ENCODE results near the gene KRT6C.

The KRT6C gene

GRCh38 chr12:52473768-52474167 is at the start of gene KRT6C:
TSS of gene KRT6C (minus strand) at chr12:52473805. CDS start at chr12:52473737, 68 bp downstream.
- in situ Hi-C loops (cut with MboI; ENCODE audit: low sequenced_read_pairs) = no loop called here

GRCh38 chr12:52522346-52523011 is 48.9 kb upstream of the KRT6C start:
- in situ Hi-C loops (cut with MboI; ENCODE audit: low sequenced_read_pairs) = no loop called here

- in situ Hi-C loops (cut with MboI; ENCODE audit: low sequenced_read_pairs) = no loop called here
Observed at GRCh38 chr12:52521568-52522266, 48.1 kb upstream of the KRT6C start.

GRCh38 chr12:52521175-52521567 is 47.6 kb upstream of the KRT6C start:
- in situ Hi-C loops (cut with MboI; ENCODE audit: low sequenced_read_pairs) = no loop called here

- in situ Hi-C loops (cut with MboI; ENCODE audit: low sequenced_read_pairs) = no loop called here
Observed at GRCh38 chr12:52519826-52520662, 46.4 kb upstream of the KRT6C start, which contains the start of gene KRT5. TSS of gene KRT5 (minus strand) at chr12:52520394. CDS start at chr12:52520296, 98 bp downstream.

- in situ Hi-C loops (cut with MboI; ENCODE audit: low sequenced_read_pairs) = no loop called here
Observed at GRCh38 chr12:52519387-52519703, 45.7 kb upstream of the KRT6C start.

- in situ Hi-C loops (cut with MboI; ENCODE audit: low sequenced_read_pairs) = no loop called here
Observed at GRCh38 chr12:52518574-52519386, 45.2 kb upstream of the KRT6C start.

- in situ Hi-C loops (cut with MboI; ENCODE audit: low sequenced_read_pairs) = no loop called here
Observed at GRCh38 chr12:52517888-52518287, 44.3 kb upstream of the KRT6C start.

DNA sequence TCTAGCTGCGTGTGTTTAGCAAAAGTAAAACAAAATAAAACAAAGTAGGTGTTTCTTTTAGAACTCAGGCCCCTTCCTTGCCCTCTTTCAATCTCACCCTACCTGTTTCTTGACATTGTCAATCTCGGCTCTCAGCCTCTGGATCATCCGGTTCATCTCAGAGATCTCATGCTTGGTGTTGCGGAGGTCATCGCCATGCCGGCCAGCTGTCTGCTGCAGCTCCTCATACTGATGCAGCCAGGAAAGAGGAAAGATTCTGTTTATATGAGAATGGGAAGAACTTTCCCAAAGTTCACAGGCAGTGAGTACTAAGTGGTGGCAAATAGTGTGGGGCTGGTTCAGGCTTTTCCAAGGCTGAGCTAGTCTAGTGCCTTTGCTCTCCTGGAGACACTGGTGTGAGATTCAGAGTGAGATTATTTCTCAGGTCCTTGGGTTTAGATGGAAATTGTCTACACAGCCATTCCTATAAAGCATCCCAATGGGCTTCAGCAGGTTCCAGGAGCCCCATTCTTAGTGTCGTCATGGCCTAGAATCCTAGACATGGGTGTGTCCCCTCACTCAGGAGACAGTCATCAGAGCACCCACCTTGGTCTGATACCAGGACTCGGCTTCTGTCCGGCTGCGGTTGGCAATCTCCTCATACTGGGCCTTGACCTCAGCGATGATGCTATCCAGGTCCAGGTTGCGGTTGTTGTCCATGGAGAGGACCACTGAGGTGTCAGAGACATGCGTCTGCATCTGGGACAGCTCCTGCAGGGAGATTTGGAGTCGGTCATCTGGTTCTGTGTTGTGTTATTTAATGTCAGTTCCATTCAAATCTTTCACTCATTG is 43.6 kb upstream of the KRT6C start:
- in situ Hi-C loops (cut with MboI; ENCODE audit: low sequenced_read_pairs) = no loop called here

GRCh38 chr12:52515927-52516831 is 42.6 kb upstream of the KRT6C start:
- in situ Hi-C loops (cut with MboI; ENCODE audit: low sequenced_read_pairs) = no loop called here

DNA sequence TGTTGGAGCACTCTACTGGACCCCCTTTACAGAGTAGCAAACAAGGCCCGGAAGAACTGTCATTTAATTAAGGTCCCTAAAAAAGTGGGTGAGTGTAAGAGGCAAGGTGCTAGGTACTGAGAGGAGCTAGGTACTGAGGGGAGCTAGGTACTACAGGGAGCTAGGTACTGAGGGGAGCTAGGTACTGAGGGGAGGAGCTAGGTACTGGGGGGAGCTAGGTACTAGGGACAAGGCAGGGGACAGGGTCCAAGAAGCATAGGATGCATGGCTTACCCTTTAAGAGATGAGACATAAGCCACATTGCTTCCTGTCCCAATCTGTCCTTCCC is 41.7 kb upstream of the KRT6C start:
- in situ Hi-C loops (cut with MboI; ENCODE audit: low sequenced_read_pairs) = no loop called here

GRCh38 chr12:52514471-52515318 is 41.1 kb upstream of the KRT6C start:
- in situ Hi-C loops (cut with MboI; ENCODE audit: low sequenced_read_pairs) = no loop called here

DNA sequence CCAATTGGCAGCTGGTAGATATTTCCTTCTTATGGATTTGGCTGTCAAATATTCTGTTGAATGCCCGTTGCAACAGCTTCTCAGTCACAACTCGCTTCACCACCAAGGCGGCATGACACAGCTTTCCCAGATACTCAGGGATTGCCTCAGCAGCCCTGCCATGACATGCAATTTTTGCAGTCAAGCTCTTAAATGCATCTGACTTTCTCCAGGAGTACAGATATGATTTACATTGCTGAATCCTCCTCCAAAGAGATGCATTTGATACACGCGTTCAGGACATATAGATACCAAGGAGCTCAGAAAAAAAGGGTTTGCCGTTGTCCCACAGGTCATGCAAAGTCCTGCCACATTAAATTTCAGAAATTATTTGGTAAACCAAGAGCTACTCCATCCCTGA is 40.1 kb upstream of the KRT6C start:
- in situ Hi-C loops (cut with MboI; ENCODE audit: low sequenced_read_pairs) = no loop called here

GRCh38 chr12:52508211-52508610 is 34.6 kb upstream of the KRT6C start:
- in situ Hi-C loops (cut with MboI; ENCODE audit: low sequenced_read_pairs) = no loop called here

DNA sequence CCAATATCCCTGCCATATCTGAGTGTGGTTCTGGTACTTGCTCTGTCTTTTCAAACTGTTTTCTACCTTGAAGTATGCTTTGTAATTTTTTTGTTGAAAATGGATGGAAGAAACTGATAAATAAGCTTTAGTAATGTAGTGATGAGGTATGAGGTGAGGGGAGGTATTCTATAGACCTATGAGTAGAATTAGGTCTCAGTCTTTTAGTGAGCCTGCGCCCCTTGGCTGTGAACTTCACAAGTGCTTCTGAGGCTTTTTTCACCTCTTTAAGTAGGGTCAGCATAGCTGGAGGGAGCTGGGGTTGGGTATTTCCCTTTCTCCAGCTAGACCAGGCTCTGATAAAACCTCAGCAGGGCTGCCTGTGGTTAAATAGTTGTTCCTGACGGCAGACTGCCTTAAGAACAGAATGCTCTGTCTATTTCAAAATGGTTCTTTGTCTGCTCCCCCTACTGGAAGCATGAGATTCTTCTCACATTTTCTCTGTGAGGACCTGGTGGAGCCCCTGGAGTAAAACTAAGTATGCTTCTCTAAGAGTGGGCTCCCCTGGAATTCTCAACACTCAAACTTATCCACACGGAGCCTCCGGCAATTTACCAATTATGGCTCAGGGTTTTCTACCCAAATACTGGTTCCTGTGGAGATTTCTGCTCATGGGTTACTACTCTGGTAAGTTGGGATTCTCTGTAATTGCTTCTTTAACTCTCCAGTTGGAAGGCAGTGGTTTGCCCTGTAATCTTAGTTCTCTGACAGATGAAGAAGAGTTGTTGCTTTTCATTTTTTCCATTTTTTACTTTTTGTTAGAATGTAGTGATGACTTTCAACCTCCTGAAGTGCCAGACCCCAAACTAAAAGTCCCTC is 33.5 kb upstream of the KRT6C start:
- in situ Hi-C loops (cut with MboI; ENCODE audit: low sequenced_read_pairs) = no loop called here

DNA sequence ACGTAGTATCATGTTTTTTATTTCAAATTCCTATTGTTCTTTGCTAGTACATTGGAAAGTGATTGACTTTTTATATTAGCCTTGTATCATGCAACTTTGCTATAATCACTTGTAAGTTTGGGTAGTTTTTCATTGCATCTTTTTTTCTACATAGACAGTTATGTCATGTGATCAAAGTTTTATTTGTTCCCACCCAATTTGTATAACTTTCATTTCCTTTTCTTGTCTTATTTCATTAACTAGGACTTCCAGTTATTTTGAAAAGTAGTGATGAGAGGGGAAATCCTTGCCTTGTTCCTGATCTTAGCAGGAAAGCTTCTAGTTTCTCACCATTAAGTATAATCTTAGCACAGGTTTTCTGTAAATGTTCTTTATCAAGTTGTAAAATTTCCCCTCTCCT is 29.3 kb upstream of the KRT6C start:
- in situ Hi-C loops (cut with MboI; ENCODE audit: low sequenced_read_pairs) = no loop called here

- in situ Hi-C loops (cut with MboI; ENCODE audit: low sequenced_read_pairs) = no loop called here
Observed at GRCh38 chr12:52501490-52501889, 27.9 kb upstream of the KRT6C start.
